IPS DF 6.9 (cell line): ENCODE measurements around the gene LANCL1.

Experiments used
- DNase-seq: peaks from one replicate; pipeline ENCODE4 v3.0.0-alpha.2; 2013; ENCODE audit warnings: low read depth, low spot score
- H3K27ac ChIP-seq: one replicate; pipeline ENCODE4 v1.5.1; 2013; ENCODE audit warnings: low read length, control low read depth
- H3K27me3 ChIP-seq: 2 replicates; pipeline ENCODE4 v1.6.1; 2013; ENCODE audit warnings: mild to moderate bottlenecking, low read length; ENCODE audit not compliant: control insufficient read depth, insufficient read depth
- H3K36me3 ChIP-seq: 2 replicates; pipeline ENCODE4 v1.6.1; 2013; ENCODE audit warnings: low read length; ENCODE audit not compliant: control insufficient read depth, insufficient read depth
- H3K4me1 ChIP-seq: 2 replicates; pipeline ENCODE4 v1.6.1; 2013; ENCODE audit warnings: low read length; ENCODE audit not compliant: control insufficient read depth, insufficient read depth
- H3K4me3 ChIP-seq: 2 replicates; pipeline ENCODE4 v1.5.1; 2013; ENCODE audit warnings: mild to moderate bottlenecking, low read length
- H3K9me3 ChIP-seq: 2 replicates; pipeline ENCODE4 v1.6.1; 2013; ENCODE audit warnings: low read length, inconsistent platforms; ENCODE audit not compliant: control insufficient read depth, insufficient read depth
- WGBS: extraction: QIAGEN DNeasy Blood & Tissue Kit; methylation state at CpG from one replicate; pipeline ENCODE4 v1.1.7; 2013; ENCODE audit warnings: mixed read lengths, missing lambda C conversion rate; ENCODE audit not compliant: insufficient read length, insufficient coverage; 5-methylcytosine and 5-hydroxymethylcytosine counted together

Gene LANCL1, protein sequence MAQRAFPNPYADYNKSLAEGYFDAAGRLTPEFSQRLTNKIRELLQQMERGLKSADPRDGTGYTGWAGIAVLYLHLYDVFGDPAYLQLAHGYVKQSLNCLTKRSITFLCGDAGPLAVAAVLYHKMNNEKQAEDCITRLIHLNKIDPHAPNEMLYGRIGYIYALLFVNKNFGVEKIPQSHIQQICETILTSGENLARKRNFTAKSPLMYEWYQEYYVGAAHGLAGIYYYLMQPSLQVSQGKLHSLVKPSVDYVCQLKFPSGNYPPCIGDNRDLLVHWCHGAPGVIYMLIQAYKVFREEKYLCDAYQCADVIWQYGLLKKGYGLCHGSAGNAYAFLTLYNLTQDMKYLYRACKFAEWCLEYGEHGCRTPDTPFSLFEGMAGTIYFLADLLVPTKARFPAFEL

DNA sequence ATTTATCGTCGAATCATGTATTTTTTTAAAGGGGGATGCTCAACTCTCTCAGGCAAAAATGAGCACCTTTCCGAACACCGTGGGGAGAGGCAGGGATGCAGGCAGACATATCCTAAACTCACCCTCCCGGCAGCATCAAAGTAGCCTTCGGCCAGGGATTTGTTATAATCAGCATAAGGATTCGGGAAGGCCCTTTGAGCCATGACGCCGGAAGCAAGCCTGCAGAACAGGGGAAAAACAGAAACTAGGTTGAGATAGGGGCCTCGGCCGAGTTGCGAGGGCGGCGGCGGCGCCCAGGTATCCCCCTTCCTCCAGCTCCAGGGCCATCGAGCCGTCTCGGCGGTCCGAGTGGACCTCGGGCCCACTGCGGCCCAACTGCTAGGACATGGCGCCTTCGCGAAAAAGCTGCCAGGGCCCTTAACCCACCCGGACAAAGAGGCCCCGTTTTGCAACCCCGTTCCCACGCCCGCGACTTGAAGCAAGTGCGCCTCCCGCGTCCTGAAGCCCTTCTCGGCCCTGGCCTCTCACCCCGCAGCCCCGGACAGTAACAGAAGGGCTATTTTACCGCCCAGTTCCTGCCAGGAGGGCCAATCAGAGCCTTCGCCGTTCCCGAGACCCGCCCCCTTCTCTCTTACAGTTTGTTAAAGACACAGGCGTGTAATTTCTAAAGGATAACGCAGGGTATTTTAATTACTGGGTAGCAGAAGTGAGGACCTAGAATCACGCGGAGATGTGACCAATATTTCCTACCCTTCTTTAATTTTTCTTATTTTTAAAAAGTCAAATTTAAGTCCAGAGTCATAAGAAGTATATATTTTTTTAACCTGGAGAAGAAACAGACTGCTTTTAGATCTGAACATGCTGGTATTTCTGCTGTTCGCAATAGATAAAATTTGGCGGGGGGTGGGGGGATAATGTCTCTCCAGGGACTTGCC, at the start of gene LANCL1:
TSS of gene LANCL1 (minus strand) at position 566 of the 935 bp plus-strand sequence. CDS start at position 203, 363 bp downstream.
- no peak within 1 kb of the TSS for H3K27ac ChIP-seq
- H3K4me3 ChIP-seq, result peak within 1 kb of the TSS; percentile 60; the same call in 1 of the 2 replicates
- peak; percentile 54 for DNase-seq
- H3K27me3 ChIP-seq, result no peaks in the 10 kb centered on the region
- H3K36me3 ChIP-seq, result 0 out of 2 replicates have a peak, but pooled peaks cover 4% of the 10 kb centered on the region
- whole genome bisulfite sequencing, result no CpG with 5 or more reads among the region's 49 CpGs
- H3K4me1 ChIP-seq, result peaks cover under 1% of the 10 kb centered on the region; the same call in 1 of the 2 replicates
- no peaks in the 10 kb centered on the region for H3K9me3 ChIP-seq

DNA sequence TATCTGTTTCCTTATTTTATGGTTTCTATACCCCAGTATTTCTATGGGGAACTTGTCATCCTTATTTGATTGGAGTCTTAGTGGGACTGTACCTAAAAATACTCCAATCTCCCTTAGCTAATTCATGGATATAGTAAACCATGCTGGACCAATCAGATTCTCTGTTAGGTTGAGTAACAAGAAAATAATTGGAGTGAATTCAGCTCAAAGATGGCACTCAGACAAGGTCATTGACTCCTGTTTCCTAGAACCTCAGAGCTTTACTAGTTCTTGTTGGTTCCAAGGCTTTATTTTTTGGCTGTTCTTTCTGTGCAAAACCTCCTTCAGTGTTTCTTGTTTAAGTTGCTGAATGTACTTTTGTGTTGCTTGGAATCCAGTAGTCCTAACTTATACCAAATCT, 48.0 kb upstream of the LANCL1 start:
- no peaks in the 10 kb centered on the region for H3K36me3 ChIP-seq
- no peaks in the 10 kb centered on the region for H3K27me3 ChIP-seq
- no peaks in the 10 kb centered on the region for H3K4me1 ChIP-seq
- DNase-seq, result no peak
- no peaks in the 10 kb centered on the region for H3K9me3 ChIP-seq
- no peak overlapping the region for H3K4me3 ChIP-seq
- no peak overlapping the region for H3K27ac ChIP-seq

DNA sequence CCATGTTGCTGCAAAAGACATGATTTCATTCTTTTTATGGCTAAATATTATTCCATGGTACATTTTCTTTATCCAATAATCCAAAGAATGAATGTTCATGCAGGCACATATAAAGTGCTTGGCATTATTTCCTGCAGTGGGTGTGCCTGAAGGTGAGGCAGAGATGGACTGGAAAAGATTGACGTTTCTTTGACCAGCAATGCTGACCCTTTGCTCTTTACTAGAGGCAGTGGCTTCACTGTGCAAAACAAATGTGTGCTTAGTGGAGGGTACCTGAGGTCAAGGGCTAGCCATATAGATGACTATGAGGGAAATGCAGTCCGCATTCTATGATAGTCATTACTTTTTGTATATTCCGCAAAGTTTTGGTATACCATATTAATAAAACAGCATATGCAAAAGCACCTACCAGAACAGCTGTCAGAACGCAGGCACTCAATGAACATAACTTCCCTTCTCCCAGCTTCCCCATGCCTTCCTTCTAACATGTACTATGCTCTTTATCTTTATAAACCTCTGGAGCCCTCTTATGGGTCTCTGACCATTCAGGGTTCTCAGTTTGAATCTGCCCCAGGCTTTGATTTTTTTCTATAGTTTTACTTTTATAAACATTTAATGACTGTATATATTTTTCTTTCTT, 47.2 kb upstream of the LANCL1 start:
- Histone ChIP-seq H3K27me3 (no peaks in the 10 kb centered on the region), H3K9me3 (no peaks in the 10 kb centered on the region), H3K27ac (no peak overlapping the region), H3K4me1 (no peaks in the 10 kb centered on the region), H3K36me3 (no peaks in the 10 kb centered on the region), H3K4me3 (no peak overlapping the region)
- no peak for DNase-seq
- WGBS, result no CpG with 5 or more reads among the region's 4 CpGs

DNA sequence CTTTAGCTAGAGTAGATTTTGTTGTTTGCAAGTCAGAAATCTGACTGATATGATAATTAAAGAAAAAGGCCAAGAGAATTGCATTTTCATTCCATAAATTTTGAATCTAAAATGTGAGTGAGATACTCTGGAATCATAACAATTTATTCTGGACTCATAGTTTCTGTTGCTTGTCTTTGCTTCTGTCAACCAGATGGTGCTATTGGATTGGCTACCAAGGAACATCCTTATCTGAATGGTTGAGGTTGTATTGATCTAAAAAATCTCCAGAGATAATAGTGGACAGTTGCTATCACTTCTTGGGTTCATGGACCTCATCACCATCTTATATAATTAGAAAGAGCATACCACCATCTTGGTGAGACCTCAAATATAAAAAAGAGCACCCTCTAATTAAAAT, 45.8 kb upstream of the LANCL1 start:
- Histone ChIP-seq H3K9me3 (no peaks in the 10 kb centered on the region), H3K27me3 (no peaks in the 10 kb centered on the region), H3K4me3 (no peak overlapping the region), H3K4me1 (no peaks in the 10 kb centered on the region), H3K36me3 (no peaks in the 10 kb centered on the region), H3K27ac (no peak overlapping the region)
- no peak for DNase-seq

DNA sequence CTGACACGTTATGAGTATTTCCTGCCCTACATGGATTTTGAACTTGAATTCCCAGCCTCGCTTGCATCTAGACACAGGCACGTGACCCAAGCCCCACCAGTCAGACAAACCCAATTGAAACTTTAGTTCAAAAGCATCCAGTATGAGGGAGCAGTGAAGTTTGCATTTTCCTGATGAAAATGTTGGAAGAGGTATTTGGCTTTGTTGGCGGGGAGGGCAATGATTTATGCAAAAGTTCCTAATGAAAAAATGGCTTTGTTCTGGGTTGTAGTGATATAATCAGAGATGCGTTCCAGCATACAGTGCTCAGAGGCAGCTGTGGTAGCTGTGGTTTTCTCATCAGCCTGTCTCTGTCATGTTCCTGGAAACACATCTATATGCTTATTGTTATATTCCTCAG, 43.0 kb upstream of the LANCL1 start:
- no peaks in the 10 kb centered on the region for H3K4me1 ChIP-seq
- no peaks in the 10 kb centered on the region for H3K36me3 ChIP-seq
- no peak overlapping the region for H3K4me3 ChIP-seq
- no peaks in the 10 kb centered on the region for H3K27me3 ChIP-seq
- WGBS, result no CpG with 5 or more reads among the region's 5 CpGs
- no peak overlapping the region for H3K27ac ChIP-seq
- DNase-seq, result no peak
- H3K9me3 ChIP-seq, result no peaks in the 10 kb centered on the region

DNA sequence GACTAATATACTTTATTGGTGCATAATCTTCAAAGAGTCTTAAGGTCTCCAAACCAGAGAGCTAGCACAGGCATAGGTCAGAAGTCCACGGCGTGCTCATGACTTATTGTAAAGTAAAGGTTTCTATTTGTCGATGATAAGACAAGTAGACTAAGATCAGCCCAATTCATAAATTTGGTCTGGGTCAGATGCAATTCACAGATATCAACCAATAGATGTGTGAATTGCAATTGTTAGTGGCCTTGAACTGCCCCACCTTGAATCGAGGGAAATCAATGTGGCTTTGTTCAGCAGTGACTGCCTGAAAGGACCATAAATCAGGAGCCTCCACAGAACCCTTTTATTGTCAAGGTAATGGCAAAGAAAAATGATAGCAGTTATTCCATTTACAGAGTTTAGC, 40.7 kb upstream of the LANCL1 start:
- H3K36me3 ChIP-seq, result no peaks in the 10 kb centered on the region
- H3K27ac ChIP-seq, result no peak overlapping the region
- H3K9me3 ChIP-seq, result no peaks in the 10 kb centered on the region
- no CpG with 5 or more reads among the region's 4 CpGs for WGBS
- H3K4me3 ChIP-seq, result no peak overlapping the region
- H3K4me1 ChIP-seq, result no peaks in the 10 kb centered on the region
- DNase-seq, result no peak
- no peaks in the 10 kb centered on the region for H3K27me3 ChIP-seq

DNA sequence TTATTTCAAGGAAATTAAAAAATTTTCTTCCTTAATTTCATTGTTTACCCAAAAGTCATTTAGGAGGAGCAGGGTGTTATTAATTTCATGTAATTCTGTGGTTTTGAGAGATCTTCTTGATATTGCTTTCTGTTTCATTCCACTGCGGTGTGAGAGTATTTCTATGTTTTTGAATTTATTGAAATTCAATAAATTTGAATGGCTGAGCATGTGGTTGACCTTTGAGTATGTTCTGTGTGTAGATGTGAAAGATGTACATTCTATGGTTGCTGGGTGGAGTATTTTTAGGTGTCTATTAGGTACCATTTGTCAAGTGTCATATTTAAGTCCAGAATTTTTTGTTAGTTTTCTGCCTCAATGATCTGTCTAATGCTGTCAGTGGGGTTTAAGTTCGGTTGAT, 39.4 kb upstream of the LANCL1 start:
- Histone ChIP-seq H3K36me3 (no peaks in the 10 kb centered on the region), H3K27ac (no peak overlapping the region), H3K9me3 (no peaks in the 10 kb centered on the region), H3K4me3 (no peak overlapping the region), H3K4me1 (no peaks in the 10 kb centered on the region), H3K27me3 (no peaks in the 10 kb centered on the region)
- no CpG with 5 or more reads among the region's 2 CpGs for WGBS
- no peak for DNase-seq

DNA sequence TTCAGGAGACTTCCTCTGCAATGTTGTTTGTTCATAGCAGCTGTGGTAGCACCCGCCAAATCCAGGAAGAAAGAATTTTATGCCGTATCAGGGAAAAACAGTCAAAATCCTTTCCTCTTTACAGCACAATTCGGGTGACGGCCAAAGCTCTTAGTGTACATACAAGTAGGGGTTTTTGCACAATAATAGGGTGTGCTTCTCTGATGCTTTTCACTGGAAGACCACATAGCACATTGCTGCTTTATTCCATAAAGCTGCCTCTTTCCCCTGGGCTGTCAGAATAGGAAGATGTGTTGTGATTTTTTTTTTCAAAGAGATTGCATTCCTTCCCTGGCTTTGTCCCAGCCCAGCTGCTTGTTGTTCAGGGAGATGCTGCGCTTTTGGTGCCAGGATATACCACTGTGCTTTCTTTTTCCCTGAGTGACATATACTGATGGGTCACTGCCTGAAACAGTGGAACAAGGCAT, 27.2 kb upstream of the LANCL1 start:
- Histone ChIP-seq H3K4me3 (no peak overlapping the region), H3K9me3 (no peaks in the 10 kb centered on the region; the same call in 1 of the 2 replicates), H3K27me3 (no peaks in the 10 kb centered on the region), H3K36me3 (no peaks in the 10 kb centered on the region), H3K27ac (no peak overlapping the region), H3K4me1 (peaks cover 2% of the 10 kb centered on the region; the same call in 1 of the 2 replicates)
- no peak for DNase-seq
- no CpG with 5 or more reads among the region's 5 CpGs for WGBS

DNA sequence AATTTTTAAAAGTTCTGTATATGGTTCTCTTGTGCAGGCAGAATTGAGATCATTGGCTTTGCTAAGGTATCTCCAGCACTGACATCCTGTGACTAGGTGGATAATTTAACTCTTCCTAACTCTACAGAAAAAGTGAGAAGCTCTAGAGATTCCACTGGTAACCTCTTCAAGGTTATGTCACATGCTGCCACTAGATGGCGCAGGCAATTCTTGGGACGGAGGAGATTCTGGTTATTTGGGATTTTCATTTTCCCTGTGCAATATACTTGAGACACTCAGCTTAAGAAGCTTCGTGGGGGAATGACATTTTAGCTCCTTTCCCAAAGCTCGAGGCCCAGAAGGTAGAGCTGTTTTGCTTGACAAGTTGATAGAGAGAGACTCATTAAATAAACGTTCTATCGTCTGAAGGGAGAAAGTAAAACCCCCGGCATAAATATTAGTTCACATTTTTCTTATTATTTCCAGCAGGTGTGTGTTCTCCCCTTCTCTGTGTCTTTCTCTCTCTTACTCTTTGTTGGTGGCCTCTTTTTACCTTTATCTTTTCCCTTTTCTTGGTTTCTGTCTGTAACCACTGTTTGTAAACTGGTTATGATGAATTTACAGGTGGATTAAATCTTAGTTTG, 26.6 kb upstream of the LANCL1 start:
- WGBS, result no CpG with 5 or more reads among the region's 7 CpGs
- H3K4me3 ChIP-seq, result no peak overlapping the region

DNA sequence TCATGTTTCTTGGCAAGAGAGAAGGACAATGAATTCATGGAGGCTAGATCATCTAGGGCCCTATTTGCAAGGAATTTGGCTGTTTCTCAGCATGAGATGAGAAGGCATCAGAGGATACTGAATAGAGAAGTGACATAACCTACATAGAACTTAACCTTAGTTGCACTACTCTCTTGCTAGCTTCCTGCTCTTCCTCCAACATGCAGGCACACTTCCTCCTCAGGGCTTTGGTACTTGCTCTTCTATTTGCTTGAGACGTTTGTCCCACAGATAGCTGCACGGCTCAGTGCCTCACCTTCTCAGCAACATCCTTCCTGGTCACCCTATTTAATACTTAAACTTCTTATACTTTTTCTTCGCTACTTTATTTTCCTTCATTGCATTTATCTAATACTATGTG, 20.0 kb upstream of the LANCL1 start:
- no peak overlapping the region for H3K27ac ChIP-seq
- H3K4me3 ChIP-seq, result no peak overlapping the region
- 100% methylated on average over 1 of the region's 3 CpGs for WGBS
- no peaks in the 10 kb centered on the region for H3K9me3 ChIP-seq
- no peaks in the 10 kb centered on the region for H3K36me3 ChIP-seq
- no peak for DNase-seq
- no peaks in the 10 kb centered on the region for H3K4me1 ChIP-seq
- H3K27me3 ChIP-seq, result no peaks in the 10 kb centered on the region

More for the DNA sequence above, 26.6 kb upstream of the LANCL1 start:
- Histone ChIP-seq H3K9me3 (no peaks in the 10 kb centered on the region; the same call in 1 of the 2 replicates), H3K36me3 (no peaks in the 10 kb centered on the region), H3K27ac (no peak overlapping the region), H3K27me3 (no peaks in the 10 kb centered on the region), H3K4me1 (peaks cover 2% of the 10 kb centered on the region; the same call in 1 of the 2 replicates)
- no peak for DNase-seq
